ENCODE data around the gene RBSN. TPM values are rescaled to one million over a fixed set of nuclear protein-coding genes. Genes with fewer than 3 reads are reported as not detected.

RBSN gene
- 18.3 and 19.3 TPM in 2 replicates for total RNA-seq

DNA sequence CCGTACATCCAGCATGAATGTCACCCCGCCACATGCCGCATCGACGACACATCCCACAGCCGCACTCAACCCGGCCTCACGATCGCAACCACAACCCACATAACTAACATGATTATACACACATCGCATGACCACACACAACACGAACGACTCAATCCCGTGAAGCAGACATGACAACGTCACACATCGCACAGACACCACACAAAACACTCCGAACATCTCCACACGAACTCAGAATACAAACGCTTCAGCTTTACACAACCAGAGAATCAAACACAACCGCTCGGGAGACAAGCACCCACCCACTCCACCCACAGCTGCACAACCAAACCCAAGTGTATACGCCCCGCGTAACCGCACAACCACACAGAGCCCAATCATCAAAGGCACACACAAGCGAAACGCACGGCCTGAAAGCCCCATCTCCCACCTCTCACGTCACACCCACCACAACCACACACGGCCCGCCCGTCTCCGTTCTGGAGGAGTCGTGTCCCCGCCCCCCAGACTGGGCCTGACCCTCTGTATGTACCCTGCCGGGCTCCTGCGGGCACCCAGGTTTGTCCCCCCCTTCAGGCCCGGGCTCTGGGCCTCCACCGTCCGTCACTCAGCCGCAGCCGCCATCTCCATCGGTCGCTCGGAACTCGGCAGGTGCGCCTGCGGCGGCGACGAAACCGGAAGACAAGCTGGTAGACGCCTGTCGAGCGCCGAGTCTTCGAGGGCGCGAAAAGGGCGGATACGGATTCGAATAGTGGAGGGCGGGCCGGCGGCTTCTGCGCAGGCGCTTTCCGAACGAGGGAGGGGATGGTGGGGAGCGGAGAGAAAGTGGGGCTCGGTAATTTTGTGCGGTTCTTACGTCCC is at the start of gene RBSN:
RBSN (minus strand) TSS at position 646 of the 861 bp plus-strand sequence. CDS start 3,028 bp downstream, outside the sequence.

DNA sequence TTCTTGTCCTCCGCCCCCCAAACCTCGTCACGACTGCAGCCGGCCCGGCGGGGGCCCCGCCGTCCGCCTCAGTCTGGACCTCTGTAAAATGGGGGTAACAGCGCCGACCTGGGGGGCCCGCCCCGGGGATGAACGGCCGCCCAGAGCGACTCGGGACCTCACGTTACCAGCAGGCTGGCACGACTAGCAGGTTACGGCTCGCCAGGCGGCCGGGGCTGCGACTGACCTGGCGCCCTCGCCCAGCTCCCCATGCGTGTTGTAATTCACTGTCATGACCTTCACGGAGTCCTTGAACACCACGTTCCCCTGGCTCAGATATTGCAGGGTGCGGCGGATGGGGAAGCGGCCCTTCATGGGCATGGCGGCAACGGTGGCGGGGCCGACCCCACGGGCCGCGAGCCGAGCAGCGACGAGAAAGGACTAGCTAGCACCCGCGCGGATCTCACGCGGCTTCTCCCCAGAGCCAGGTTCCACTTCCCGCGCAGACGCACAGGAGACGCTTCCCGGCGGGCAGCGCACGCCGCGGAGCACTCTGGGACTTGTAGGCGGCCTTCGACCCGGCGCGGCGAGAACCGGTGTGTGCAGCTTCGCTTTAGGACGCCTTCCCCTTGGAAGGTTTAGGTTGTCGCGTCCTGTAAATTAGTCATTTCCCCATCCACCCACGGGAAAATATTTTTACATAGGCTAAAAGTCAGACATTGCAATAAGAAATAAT is 34.0 kb downstream of the RBSN start, which contains the start of gene MRPS25:
MRPS25 (minus strand) TSS at position 481 of the 715 bp plus-strand sequence; CDS start at position 360, 121 bp downstream.

Other genes with a start within 250 kb of the RBSN start
- 17.7 and 25.2 TPM in 2 replicates for gene NR2C2, start 151.6 kb downstream of the RBSN start, total RNA-seq
- 19.5 and 25.7 TPM in 2 replicates for gene MRPS25, start 33.8 kb downstream of the RBSN start, total RNA-seq
- 17.2 and 29.8 TPM in 2 replicates for gene CAPN7, start 107.1 kb upstream of the RBSN start, total RNA-seq
- gene SH3BP5, start 233.4 kb upstream of the RBSN start, total RNA-seq: 98.2 and 99.6 TPM in 2 replicates

All from endothelial cell of coronary artery (primary cell).